Retinal pigment epithelial cell (primary cell): Measurements from ENCODE around the gene MYL9.
"Not testable (repeated sequence)": the region's sequence is repeated elsewhere in the genome, so short reads cannot be mapped to it uniquely, and the experiment has no call there.

Experiments
- DNase-seq: peaks from one replicate; pipeline ENCODE4 v3.0.0-alpha.2; 2010; ENCODE audit warnings: low read depth
- H3K4me3 ChIP-seq: 2 replicates; pipeline ENCODE4 v1.5.1; 2011; ENCODE audit warnings: mild to moderate bottlenecking, low read length, control low read depth, moderate library complexity
- CTCF ChIP-seq: conservative IDR thresholded peaks from 2 replicates; pipeline ENCODE4 v1.5.1; 2011; ENCODE audit warnings: low read depth, low read length, control low read depth, inconsistent platforms

Gene MYL9

GRCh38 chr20:36507746-36508145 lies 33.6 kb upstream of the MYL9 start:
- H3K4me3 ChIP-seq: no peak overlapping the region
- DNase-seq: no peak
- TF ChIP-seq CTCF: no peak

GRCh38 chr20:36519012-36519719 lies 22.2 kb upstream of the MYL9 start:
- no peak for TF ChIP-seq CTCF
- DNase-seq: no peak
- no peak overlapping the region for H3K4me3 ChIP-seq

- TF ChIP-seq CTCF: no peak
- H3K4me3 ChIP-seq: no peak overlapping the region
- DNase-seq: no peak
Measured at GRCh38 chr20:36519944-36520343, 21.4 kb upstream of the MYL9 start.

- H3K4me3 ChIP-seq: no peak overlapping the region
- DNase-seq: no peak
- TF ChIP-seq CTCF: no peak
Measured at GRCh38 chr20:36521526-36521925, 19.8 kb upstream of the MYL9 start.

- not testable (repeated sequence) for DNase-seq, H3K4me3 ChIP-seq
Measured at GRCh38 chr20:36522412-36522811, 18.9 kb upstream of the MYL9 start.

GRCh38 chr20:36523341-36523740 lies 18.0 kb upstream of the MYL9 start:
- DNase-seq: no peak
- no peak for TF ChIP-seq CTCF
- H3K4me3 ChIP-seq: no peak overlapping the region

- H3K4me3 ChIP-seq: no peak overlapping the region
- no peak for DNase-seq
- no peak for TF ChIP-seq CTCF
Measured at GRCh38 chr20:36525620-36526365, 15.5 kb upstream of the MYL9 start.
